Loucy (cell line): Measurements from ENCODE around the gene CDK6.

Experiments used
- H2AFZ ChIP-seq: fragments of 200-600 bp; sonication (generic); 2 replicates; pipeline ENCODE4 v1.6.0; 2016; ENCODE audit warnings: antibody characterized with exemption, mild to moderate bottlenecking, low read length, moderate library complexity
- H3F3A ChIP-seq: fragments of 200-600 bp; 2 replicates; pipeline ENCODE4 v1.6.0; 2016; ENCODE audit warnings: antibody characterized with exemption, low read depth, mild to moderate bottlenecking
- H3K27me3 ChIP-seq: fragments of 200-600 bp; sonication (generic); 2 replicates; pipeline ENCODE4 v1.6.1; 2014; ENCODE audit warnings: low read length, mild to moderate bottlenecking; ENCODE audit not compliant: insufficient read depth, poor library complexity, severe bottlenecking
- H3K36me3 ChIP-seq: fragments of 200-600 bp; sonication (generic); 2 replicates; pipeline ENCODE4 v1.6.1; 2016; ENCODE audit warnings: low read length; ENCODE audit not compliant: insufficient read depth
- H3K4me1 ChIP-seq: fragments of 200-600 bp; sonication (generic); 2 replicates; pipeline ENCODE4 v1.5.1; 2014; ENCODE audit warnings: low read length, mild to moderate bottlenecking; ENCODE audit not compliant: insufficient read depth, poor library complexity, severe bottlenecking
- H3K4me2 ChIP-seq: fragments of 200-600 bp; sonication (generic); 2 replicates; pipeline ENCODE4 v1.6.0; 2014; ENCODE audit warnings: antibody characterized with exemption, low read length, low read depth, mild to moderate bottlenecking; ENCODE audit not compliant: poor library complexity, severe bottlenecking
- H3K4me3 ChIP-seq: fragments of 200-600 bp; sonication (generic); 2 replicates; pipeline ENCODE4 v1.5.1; 2014; ENCODE audit warnings: low read length, mild to moderate bottlenecking, mixed read lengths; ENCODE audit not compliant: poor library complexity, severe bottlenecking
- H3K79me2 ChIP-seq: fragments of 200-600 bp; sonication (generic); 2 replicates; pipeline ENCODE4 v1.6.1; 2014; ENCODE audit warnings: low read length; ENCODE audit not compliant: insufficient read depth
- H3K9ac ChIP-seq: fragments of 200-600 bp; sonication (generic); 2 replicates; pipeline ENCODE4 v1.6.0; 2014; ENCODE audit warnings: mild to moderate bottlenecking, low read depth, low read length, moderate library complexity; ENCODE audit not compliant: poor library complexity, severe bottlenecking
- H3K9me2 ChIP-seq: fragments of 200-600 bp; sonication (generic); replicated peaks from 2 replicates; pipeline ENCODE4 v1.6.1; 2016; ENCODE audit warnings: low read depth, low read length, mixed read lengths
- H3K9me3 ChIP-seq: fragments of 200-600 bp; sonication (generic); 2 replicates; pipeline ENCODE4 v1.6.1; 2014; ENCODE audit warnings: mild to moderate bottlenecking, antibody characterized with exemption, low read length, low read depth; ENCODE audit not compliant: insufficient read depth
- H4K20me1 ChIP-seq: fragments of 200-600 bp; sonication (generic); 2 replicates; pipeline ENCODE4 v1.6.0; 2014; ENCODE audit warnings: antibody characterized with exemption, low read length, mild to moderate bottlenecking; ENCODE audit not compliant: insufficient read depth, poor library complexity, severe bottlenecking
- CTCF ChIP-seq: fragments of 200-600 bp; sonication (generic); conservative IDR thresholded peaks from 2 replicates; pipeline ENCODE4 v1.5.1; 2014; ENCODE audit warnings: mild to moderate bottlenecking, antibody characterized with exemption, low read length
- EZH2phosphoT487 ChIP-seq: fragments of 200-600 bp; IDR thresholded peaks from 2 replicates; pipeline ENCODE4 v1.6.1; 2018; ENCODE audit warnings: antibody characterized with exemption, mild to moderate bottlenecking, moderate library complexity, borderline replicate concordance

The CDK6 gene

GRCh38 chr7:92725161-92725925 is 111.0 kb downstream of the CDK6 start:
- no peak overlapping the region for H2AFZ ChIP-seq
- peaks cover 99% of the 10 kb centered on the region for H4K20me1 ChIP-seq
- H3K4me2 ChIP-seq: no peak overlapping the region
- no peaks in the 10 kb centered on the region for H3K27me3 ChIP-seq
- peaks cover 9% of the 10 kb centered on the region for H3K4me1 ChIP-seq
- no peaks in the 10 kb centered on the region for H3K9me2 ChIP-seq
- no peak overlapping the region for H3K4me3 ChIP-seq
- no peak for TF ChIP-seq EZH2phosphoT487
- TF ChIP-seq CTCF: no peak
- H3K36me3 ChIP-seq: peaks cover 96% of the 10 kb centered on the region
- H3F3A ChIP-seq: no peaks in the 10 kb centered on the region
- H3K9me3 ChIP-seq: no peaks in the 10 kb centered on the region
- H3K79me2 ChIP-seq: peaks cover 98% of the 10 kb centered on the region
- no peak overlapping the region for H3K9ac ChIP-seq

GRCh38 chr7:92723943-92724342 is 112.4 kb downstream of the CDK6 start:
- TF ChIP-seq EZH2phosphoT487 (no peak), CTCF (no peak)
- peaks cover 96% of the 10 kb centered on the region for H3K36me3 ChIP-seq

GRCh38 chr7:92723205-92723604 is 113.2 kb downstream of the CDK6 start:
- no peaks in the 10 kb centered on the region for H3K9me3 ChIP-seq
- H3K4me2 ChIP-seq: no peak overlapping the region
- no peak overlapping the region for H2AFZ ChIP-seq
- TF ChIP-seq CTCF (no peak), EZH2phosphoT487 (no peak)
- peaks cover 98% of the 10 kb centered on the region for H3K36me3 ChIP-seq
- H3F3A ChIP-seq: peaks cover 4% of the 10 kb centered on the region; the same call in 1 of the 2 replicates
- no peaks in the 10 kb centered on the region for H3K27me3 ChIP-seq
- no peak overlapping the region for H3K4me3 ChIP-seq
- H4K20me1 ChIP-seq: peaks cover 98% of the 10 kb centered on the region
- peaks cover 98% of the 10 kb centered on the region for H3K79me2 ChIP-seq
- H3K9ac ChIP-seq: no peak overlapping the region
- H3K9me2 ChIP-seq: no peaks in the 10 kb centered on the region
- H3K4me1 ChIP-seq: peaks cover 25% of the 10 kb centered on the region

More at GRCh38 chr7:92723943-92724342, 112.4 kb downstream of the CDK6 start:
- no peaks in the 10 kb centered on the region for H3K9me2 ChIP-seq
- H3K9me3 ChIP-seq: no peaks in the 10 kb centered on the region
- peaks cover 98% of the 10 kb centered on the region for H4K20me1 ChIP-seq
- peaks cover 98% of the 10 kb centered on the region for H3K79me2 ChIP-seq
- no peak overlapping the region for H3K9ac ChIP-seq
- no peak overlapping the region for H2AFZ ChIP-seq
- peaks cover 17% of the 10 kb centered on the region for H3K4me1 ChIP-seq
- peaks cover 4% of the 10 kb centered on the region; the same call in 1 of the 2 replicates for H3F3A ChIP-seq
- no peaks in the 10 kb centered on the region for H3K27me3 ChIP-seq
- H3K4me3 ChIP-seq: no peak overlapping the region
- H3K4me2 ChIP-seq: no peak overlapping the region
